K562 (cell line): ENCODE data around the gene ZNF516. TPM values are rescaled to one million over a fixed set of nuclear protein-coding genes. Genes with fewer than 3 reads are reported as not detected.

ENCODE experiments used
- ATAC-seq: fragments of 200-7000 bp; cut with Tn5 transposase; 3 replicates; pipeline ENCODE4 v1.9.1; 2020; ENCODE audit warnings: moderate library complexity
- BruUV-seq: library from RNA; stranded (reverse); fragments of 400-500 nt; replicated peaks from 2 replicates; lab custom pipeline; 2021; lab: Mats Ljungman, UMichigan
- CTCF ChIA-PET: fragments of 300-600 bp; formaldehyde crosslinking; extraction: SDS; loops from one replicate; lab custom pipeline; 2021; ENCODE audit warnings: low intra/inter-chr PET ratio; lab: Yijun Ruan, JAX
- POLR2A ChIA-PET: fragments of 300-600, 350-650 bp; sonication (Branson Sonifier 250); formaldehyde crosslinking; extraction: SDS; loops from one replicate; lab custom pipeline; 2021; ENCODE audit warnings: antibody characterized with exemption, inconsistent platforms; lab: Yijun Ruan, JAX
- DNase-seq, 4 experiments: peaks; one replicate each; pipeline versions ENCODE4 v3.0.0 to v3.0.0-alpha.2; 2011 to 2018; ENCODE audit warnings: low spot score in 3 of 4, mixed read lengths in 3 of 4; ENCODE audit errors: extremely low read depth in 1 of 4
- FAIRE-seq: peaks from 2 replicates; lab custom pipeline; 2011; peaks lifted over from hg19 to GRCh38; lab: Jason Lieb, UNC
- H2AFZ ChIP-seq: 2 replicates; pipeline ENCODE4 v1.6.0; 2011; ENCODE audit warnings: low read depth, low read length, control low read depth, inconsistent platforms
- H3K27ac ChIP-seq: fragments of 200-600 bp; 3 replicates; pipeline ENCODE4 v1.8.0; 2011; ENCODE audit warnings: low read depth, mild to moderate bottlenecking, control low read depth, inconsistent platforms, low read length, moderate library complexity, mixed read lengths; ENCODE audit errors: extremely low read depth
- H3K27me3 ChIP-seq, 2 experiments: fragments of 300-600 bp in 1 of 2; 2 replicates in 1 of 2; 3 replicates in 1 of 2; pipeline versions ENCODE4 v1.6.0 to v1.8.0; 2011; ENCODE audit warnings: inconsistent platforms in 2 of 2, low read length in 2 of 2, mild to moderate bottlenecking in 1 of 2, mixed read lengths in 1 of 2, moderate library complexity in 1 of 2; ENCODE audit not compliant: control insufficient read depth in 2 of 2, insufficient read depth in 2 of 2
- H3K36me3 ChIP-seq: fragments of 300-600 bp; 3 replicates; pipeline ENCODE4 v1.8.0; 2011; ENCODE audit warnings: mild to moderate bottlenecking, low read length, inconsistent platforms; ENCODE audit not compliant: control insufficient read depth, insufficient read depth
- H3K4me1 ChIP-seq, 2 experiments: fragments of 200-600 bp in 1 of 2; replicated peaks in 1 of 2; 2 replicates in 1 of 2; 3 replicates in 1 of 2; pipeline versions ENCODE4 v1.5.1 to v1.8.0; 2011; ENCODE audit warnings: inconsistent platforms in 2 of 2, low read length in 2 of 2, mild to moderate bottlenecking in 1 of 2, mixed read lengths in 1 of 2, moderate library complexity in 1 of 2; ENCODE audit not compliant: control insufficient read depth in 2 of 2, insufficient read depth in 2 of 2
- H3K4me2 ChIP-seq: 2 replicates; pipeline ENCODE4 v1.6.1; 2011; ENCODE audit warnings: low read length, control low read depth, inconsistent platforms, mixed read lengths; ENCODE audit not compliant: insufficient read depth
- H3K4me3 ChIP-seq: fragments of 200-600 bp; sonication (generic), shearing (Covaris generic); 2 replicates; pipeline ENCODE4 v1.5.1; 2016; ENCODE audit warnings: control low read depth, inconsistent platforms
- H3K79me2 ChIP-seq: fragments of 200-600 bp; 3 replicates; pipeline ENCODE4 v1.8.0; 2011; ENCODE audit warnings: low read length, inconsistent platforms; ENCODE audit not compliant: control insufficient read depth, insufficient read depth
- H3K9ac ChIP-seq, 2 experiments: 2 replicates each; pipeline versions ENCODE4 v1.6.0 to v1.6.1; 2011; ENCODE audit warnings: low read depth in 2 of 2, low read length in 2 of 2, control low read depth in 1 of 2, inconsistent platforms in 1 of 2, mild to moderate bottlenecking in 1 of 2, mixed read lengths in 1 of 2; ENCODE audit not compliant: insufficient read depth in 1 of 2
- H3K9me1 ChIP-seq: one replicate; pipeline ENCODE4 v1.6.0; 2011; ENCODE audit warnings: inconsistent platforms, mild to moderate bottlenecking, low read length, moderate library complexity; ENCODE audit not compliant: control insufficient read depth, insufficient read depth
- H3K9me3 ChIP-seq: replicated peaks from 2 replicates; pipeline ENCODE4 v1.5.1; 2011; ENCODE audit warnings: low read depth, low read length, inconsistent platforms; ENCODE audit not compliant: control insufficient read depth, insufficient read depth
- H4K20me1 ChIP-seq: replicated peaks from 2 replicates; pipeline ENCODE4 v1.6.1; 2011; ENCODE audit warnings: low read length, inconsistent platforms, mixed read lengths; ENCODE audit not compliant: control insufficient read depth, insufficient read depth
- NR1H2 ChIP-seq: sonication (generic); formaldehyde crosslinking; IDR thresholded peaks from 2 replicates; pipeline ENCODE4 v1.4.0; 2020; ENCODE audit warnings: mild to moderate bottlenecking, missing genetic modification reagents
- RBM15 ChIP-seq: fragments of 200-400 bp; formaldehyde crosslinking; IDR thresholded peaks from 2 replicates; pipeline ENCODE4 v1.6.1; 2018; ENCODE audit warnings: mild to moderate bottlenecking, low read length, moderate library complexity; ENCODE audit not compliant: insufficient read depth
- ZNF232 ChIP-seq: sonication (generic); formaldehyde crosslinking; IDR thresholded peaks from 2 replicates; pipeline ENCODE4 v1.8.0; 2022; ENCODE audit warnings: mild to moderate bottlenecking, missing genetic modification reagents
- WGBS: fragments of 100-300 bp; shearing (Covaris generic); methylation state at CpG from one replicate; pipeline ENCODE4 v1.1.6; 2016; ENCODE audit warnings: low coverage, mixed read lengths; ENCODE audit not compliant: insufficient coverage; ENCODE audit errors: missing lambda C conversion rate; 5-methylcytosine and 5-hydroxymethylcytosine counted together
- in situ Hi-C: fragments of 300-500 bp; cut with MboI; formaldehyde crosslinking; loops from 4 replicates; pipeline ENCODE4 v1.15.0; 2018; ENCODE audit warnings: inconsistent platforms, mixed read lengths
- intact Hi-C: fragments of 100-400 bp; cut with micrococcal nuclease; formaldehyde crosslinking; loops from 2 replicates; pipeline ENCODE4 v1.14.2; 2022
- polyA plus RNA-seq, 8 experiments: library from polyadenylated mRNA; depleted of rRNA in 4 of 8; stranded (reverse) in 5 of 8; unstranded in 3 of 8; fragments of >200 nt; fragmentation: Nextera tagmentation in 2 of 8; fragmentation: Illumina TruSeq in 1 of 8; extraction: Ambion mirVana in 2 of 8; extraction: Trizol in 1 of 8; gene quantifications; 2 replicates each; pipeline versions ENCODE4 v1.2.1 to v1.2.3, GENCODE V29; 2011 to 2014; ENCODE audit warnings: inconsistent platforms in 1 of 8, missing spikeins in 1 of 8
- total RNA-seq, 7 experiments: library from RNA; depleted of rRNA in 6 of 7; stranded (reverse); fragments of >200 nt in 6 of 7; fragmentation: Illumina TruSeq in 2 of 7; extraction: Trizol in 2 of 7; gene quantifications; 2 replicates each; pipeline versions ENCODE4 v1.2.1 to v1.2.3, GENCODE V29; 2011 to 2021; ENCODE audit warnings: low replicate concordance in 1 of 7
- TF ChIP-seq, protein P1 (sequence below): fragments of 450-650 bp; IDR thresholded peaks from 2 replicates; pipeline ENCODE4 v1.6.1; 2017; ENCODE audit warnings: antibody characterized with exemption

Gene ZNF516
- total and polyA plus RNA-seq, 9 of the 15 experiments (the other 6 are each of a cell fraction or from before 2014, with no cell fraction given) = 0.04 to 0.20 (median 0.08) TPM; not detected in 3

- H3K79me2 ChIP-seq = no peaks in the 10 kb centered on the region
- ChIA-PET POLR2A (interaction anchor here (1.1 kb wide), 1 partner anchor 10 kb away, joined by 4 read pairs; no protein-coding TSS in a partner anchor), CTCF (no interaction called here)
- H3K36me3 ChIP-seq = no peaks in the 10 kb centered on the region
- no peaks in the 10 kb centered on the region for H4K20me1 ChIP-seq
- H3K4me3 ChIP-seq = no peak overlapping the region
- 5% methylated on average over 2 of the region's 3 CpGs for WGBS
- no peak overlapping the region for H3K27ac ChIP-seq
- no peak for TF ChIP-seq NR1H2 (CRISPR knock-in tag)
- no peak for TF ChIP-seq RBM15
- no peak for TF ChIP-seq ZNF232 (CRISPR knock-in tag)
- TF ChIP-seq, protein P1, sequence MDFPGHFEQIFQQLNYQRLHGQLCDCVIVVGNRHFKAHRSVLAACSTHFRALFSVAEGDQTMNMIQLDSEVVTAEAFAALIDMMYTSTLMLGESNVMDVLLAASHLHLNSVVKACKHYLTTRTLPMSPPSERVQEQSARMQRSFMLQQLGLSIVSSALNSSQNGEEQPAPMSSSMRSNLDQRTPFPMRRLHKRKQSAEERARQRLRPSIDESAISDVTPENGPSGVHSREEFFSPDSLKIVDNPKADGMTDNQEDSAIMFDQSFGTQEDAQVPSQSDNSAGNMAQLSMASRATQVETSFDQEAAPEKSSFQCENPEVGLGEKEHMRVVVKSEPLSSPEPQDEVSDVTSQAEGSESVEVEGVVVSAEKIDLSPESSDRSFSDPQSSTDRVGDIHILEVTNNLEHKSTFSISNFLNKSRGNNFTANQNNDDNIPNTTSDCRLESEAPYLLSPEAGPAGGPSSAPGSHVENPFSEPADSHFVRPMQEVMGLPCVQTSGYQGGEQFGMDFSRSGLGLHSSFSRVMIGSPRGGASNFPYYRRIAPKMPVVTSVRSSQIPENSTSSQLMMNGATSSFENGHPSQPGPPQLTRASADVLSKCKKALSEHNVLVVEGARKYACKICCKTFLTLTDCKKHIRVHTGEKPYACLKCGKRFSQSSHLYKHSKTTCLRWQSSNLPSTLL = no peak
- TF ChIP-seq, all 486 proteins: peak for 0
- ATAC-seq (no peak), DNase-seq (no peak), FAIRE-seq (no peak)
- no peak overlapping the region for H3K4me2 ChIP-seq
- no peaks in the 10 kb centered on the region for H3K9me3 ChIP-seq
- in situ Hi-C loops (loop anchor here (25.0 kb wide), 2 partner anchors 1706 to 2006 kb away; no protein-coding TSS in a partner anchor), intact Hi-C loops (no loop called here)
- H3K27me3 ChIP-seq = peaks cover 2 to 30% of the 10 kb centered on the region in 2 experiments; a peak in 3 of 5 replicates
- H3K9ac ChIP-seq = no peak overlapping the region
- no peaks in the 10 kb centered on the region for H3K9me1 ChIP-seq
- H2AFZ ChIP-seq = no peak overlapping the region
- H3K4me1 ChIP-seq = no peaks in the 10 kb centered on the region
- no TSS peak for BruUV-seq
These were observed 126.8 kb downstream of the ZNF516 start for GRCh38 chr18:76368271-76368670.
